IPS DF 6.9 (cell line): ENCODE measurements around the gene TRNT1.

Experiments
- DNase-seq: peaks from one replicate; pipeline ENCODE4 v3.0.0-alpha.2; 2013; ENCODE audit warnings: low read depth, low spot score
- H3K27ac ChIP-seq: one replicate; pipeline ENCODE4 v1.5.1; 2013; ENCODE audit warnings: low read length, control low read depth
- H3K27me3 ChIP-seq: 2 replicates; pipeline ENCODE4 v1.6.1; 2013; ENCODE audit warnings: mild to moderate bottlenecking, low read length; ENCODE audit not compliant: control insufficient read depth, insufficient read depth
- H3K36me3 ChIP-seq: 2 replicates; pipeline ENCODE4 v1.6.1; 2013; ENCODE audit warnings: low read length; ENCODE audit not compliant: control insufficient read depth, insufficient read depth
- H3K4me1 ChIP-seq: 2 replicates; pipeline ENCODE4 v1.6.1; 2013; ENCODE audit warnings: low read length; ENCODE audit not compliant: control insufficient read depth, insufficient read depth
- H3K4me3 ChIP-seq: 2 replicates; pipeline ENCODE4 v1.5.1; 2013; ENCODE audit warnings: mild to moderate bottlenecking, low read length
- H3K9me3 ChIP-seq: 2 replicates; pipeline ENCODE4 v1.6.1; 2013; ENCODE audit warnings: low read length, inconsistent platforms; ENCODE audit not compliant: control insufficient read depth, insufficient read depth
- WGBS: extraction: QIAGEN DNeasy Blood & Tissue Kit; methylation state at CpG from one replicate; pipeline ENCODE4 v1.1.7; 2013; ENCODE audit warnings: mixed read lengths, missing lambda C conversion rate; ENCODE audit not compliant: insufficient read length, insufficient coverage; 5-methylcytosine and 5-hydroxymethylcytosine counted together

The TRNT1 gene

GRCh38 chr3:3196148-3196861 is 69.6 kb downstream of the TRNT1 start:
- H3K27me3 ChIP-seq = no peaks in the 10 kb centered on the region
- DNase-seq = no peak
- no peak overlapping the region for H3K4me3 ChIP-seq
- H3K4me1 ChIP-seq = no peaks in the 10 kb centered on the region
- WGBS = no CpG with 5 or more reads among the region's 6 CpGs
- no peak overlapping the region for H3K27ac ChIP-seq
- H3K9me3 ChIP-seq = no peaks in the 10 kb centered on the region
- H3K36me3 ChIP-seq = no peaks in the 10 kb centered on the region
